Subcutaneous abdominal adipose tissue (tissue), 5 donors: ENCODE measurements around the gene TIMM13.
A peak's percentile ranks its signal among the peaks of the same experiment; 100 is the strongest.

Experiments used
- H3K27ac ChIP-seq: one replicate; pipeline ENCODE4 v1.7.0; 2013; ENCODE audit warnings: low read depth, mild to moderate bottlenecking, inconsistent platforms, low read length, moderate library complexity
- H3K27me3 ChIP-seq, 5 donors: one replicate each; pipeline ENCODE4 v1.7.0; 2013; ENCODE audit warnings: low read length in 5 of 5, inconsistent platforms in 1 of 5; ENCODE audit not compliant: control insufficient read depth in 5 of 5, insufficient read depth in 4 of 5
- H3K36me3 ChIP-seq, 5 donors: one replicate each; pipeline ENCODE4 v1.7.0; 2013; ENCODE audit warnings: low read length in 5 of 5; ENCODE audit not compliant: control insufficient read depth in 5 of 5, insufficient read depth in 5 of 5
- H3K4me1 ChIP-seq, 5 donors: one replicate each; pipeline ENCODE4 v1.7.0; 2013; ENCODE audit warnings: low read length in 5 of 5, mild to moderate bottlenecking in 3 of 5, moderate library complexity in 1 of 5; ENCODE audit not compliant: control insufficient read depth in 5 of 5, insufficient read depth in 5 of 5
- H3K4me3 ChIP-seq, 5 donors: one replicate each; pipeline ENCODE4 v1.7.0; 2013; ENCODE audit warnings: low read length in 5 of 5, low read depth in 1 of 5
- H3K9ac ChIP-seq, 5 donors: one replicate each; pipeline ENCODE4 v1.7.0; 2013; ENCODE audit warnings: low read length in 5 of 5, mild to moderate bottlenecking in 4 of 5, moderate library complexity in 3 of 5
- H3K9me3 ChIP-seq, 5 donors: one replicate each; pipeline ENCODE4 v1.7.0; 2013; ENCODE audit warnings: low read length in 5 of 5; ENCODE audit not compliant: control insufficient read depth in 5 of 5
- donor health status: healthy.
- donor health status: healthy.
- donor health status: healthy.
- donor health status: healthy.
- donor health status: healthy.

Gene TIMM13

GRCh38 chr19:2454962-2455850, 27.8 kb upstream of the TIMM13 start:
- Histone ChIP-seq H3K27ac (no peak overlapping the region), H3K9ac (peak overlapping the region in 4 of 5 donors; percentile 59 to 83 (median 76)), H3K4me1 (peaks cover 0 to 19% (median 15%) of the 10 kb centered on the region in 5 donors), H3K4me3 (peak overlapping the region in 4 of 5 donors; percentile 75 to 90 (median 79)), H3K36me3 (no peaks in the 10 kb centered on the region), H3K9me3 (no peaks in the 10 kb centered on the region), H3K27me3 (no peaks in the 10 kb centered on the region)

GRCh38 chr19:2454199-2454961, 27.0 kb upstream of the TIMM13 start:
- Histone ChIP-seq H3K36me3 (no peaks in the 10 kb centered on the region), H3K9me3 (no peaks in the 10 kb centered on the region), H3K9ac (no peak overlapping the region), H3K4me1 (peaks cover 0 to 19% (median 15%) of the 10 kb centered on the region in 5 donors), H3K27ac (no peak overlapping the region), H3K4me3 (no peak overlapping the region), H3K27me3 (no peaks in the 10 kb centered on the region)

GRCh38 chr19:2453431-2454025, 26.1 kb upstream of the TIMM13 start:
- Histone ChIP-seq H3K27me3 (no peaks in the 10 kb centered on the region), H3K27ac (no peak overlapping the region), H3K4me3 (no peak overlapping the region), H3K36me3 (no peaks in the 10 kb centered on the region), H3K4me1 (peaks cover 0 to 19% (median 15%) of the 10 kb centered on the region in 5 donors), H3K9ac (no peak overlapping the region), H3K9me3 (no peaks in the 10 kb centered on the region)

- H3K4me1 ChIP-seq, result peaks cover 0 to 13% (median 11%) of the 10 kb centered on the region in 5 donors
- H3K9ac ChIP-seq, result no peak overlapping the region
- no peaks in the 10 kb centered on the region for H3K27me3 ChIP-seq
- no peak overlapping the region for H3K4me3 ChIP-seq
- no peaks in the 10 kb centered on the region for H3K9me3 ChIP-seq
- no peak overlapping the region for H3K27ac ChIP-seq
- H3K36me3 ChIP-seq, result no peaks in the 10 kb centered on the region
Observed at GRCh38 chr19:2451741-2452140, 24.4 kb upstream of the TIMM13 start.

GRCh38 chr19:2451138-2451537, 23.8 kb upstream of the TIMM13 start:
- no peaks in the 10 kb centered on the region for H3K9me3 ChIP-seq
- no peak overlapping the region for H3K27ac ChIP-seq
- H3K4me3 ChIP-seq, result no peak overlapping the region
- peaks cover 0 to 11% (median 10%) of the 10 kb centered on the region in 5 donors for H3K4me1 ChIP-seq
- no peaks in the 10 kb centered on the region for H3K27me3 ChIP-seq
- no peak overlapping the region for H3K9ac ChIP-seq
- H3K36me3 ChIP-seq, result no peaks in the 10 kb centered on the region

GRCh38 chr19:2449019-2449418, 21.6 kb upstream of the TIMM13 start:
- Histone ChIP-seq H3K9me3 (no peaks in the 10 kb centered on the region), H3K27ac (no peak overlapping the region), H3K4me3 (no peak overlapping the region), H3K9ac (no peak overlapping the region), H3K27me3 (no peaks in the 10 kb centered on the region), H3K36me3 (peaks cover 0 to 7% (median 4%) of the 10 kb centered on the region in 5 donors), H3K4me1 (no peaks in the 10 kb centered on the region)

GRCh38 chr19:2446381-2446780, 19.0 kb upstream of the TIMM13 start:
- Histone ChIP-seq H3K4me3 (no peak overlapping the region), H3K36me3 (peaks cover 0 to 28% (median 22%) of the 10 kb centered on the region in 5 donors), H3K9me3 (no peaks in the 10 kb centered on the region), H3K27ac (no peak overlapping the region), H3K4me1 (no peaks in the 10 kb centered on the region), H3K9ac (no peak overlapping the region), H3K27me3 (no peaks in the 10 kb centered on the region)

GRCh38 chr19:2444251-2445002, 17.0 kb upstream of the TIMM13 start:
- Histone ChIP-seq H3K9ac (no peak overlapping the region), H3K4me1 (no peaks in the 10 kb centered on the region), H3K27me3 (no peaks in the 10 kb centered on the region), H3K9me3 (no peaks in the 10 kb centered on the region), H3K4me3 (no peak overlapping the region), H3K36me3 (peaks cover 0 to 34% (median 22%) of the 10 kb centered on the region in 5 donors), H3K27ac (no peak overlapping the region)

GRCh38 chr19:2443785-2444182, 16.4 kb upstream of the TIMM13 start:
- Histone ChIP-seq H3K4me1 (no peaks in the 10 kb centered on the region), H3K36me3 (peaks cover 0 to 34% (median 22%) of the 10 kb centered on the region in 5 donors), H3K27ac (no peak overlapping the region), H3K4me3 (no peak overlapping the region), H3K9ac (no peak overlapping the region), H3K27me3 (no peaks in the 10 kb centered on the region), H3K9me3 (no peaks in the 10 kb centered on the region)
